HG03196 (cell line): Measurements from ENCODE around the gene LRRFIP2.
"Not testable (repeated sequence)": the region's sequence is repeated elsewhere in the genome, so short reads cannot be mapped to it uniquely, and the experiment has no call there.

Experiments
- ATAC-seq: cut with Tn5 transposase; IDR thresholded peaks from one replicate; pipeline ENCODE4 v1.9.1; 2021; ENCODE audit not compliant: unreplicated experiment

LRRFIP2 gene

GRCh38 chr3:37074178-37074577 is 100.2 kb downstream of the LRRFIP2 start:
- no peak for ATAC-seq

GRCh38 chr3:37072892-37073291 is 101.5 kb downstream of the LRRFIP2 start:
- no peak for ATAC-seq

- no peak for ATAC-seq
Measured at GRCh38 chr3:37071921-37072320, 102.5 kb downstream of the LRRFIP2 start.

GRCh38 chr3:37068031-37068430 is 106.4 kb downstream of the LRRFIP2 start:
- ATAC-seq, result no peak

- ATAC-seq, result no peak
Measured at GRCh38 chr3:37067577-37067976, 106.8 kb downstream of the LRRFIP2 start.

- ATAC-seq, result no peak
Measured at GRCh38 chr3:37064747-37065146, 109.6 kb downstream of the LRRFIP2 start.

GRCh38 chr3:37058117-37058516 is 116.3 kb downstream of the LRRFIP2 start:
- ATAC-seq, result no peak

- no peak for ATAC-seq
Measured at GRCh38 chr3:37056826-37057225, 117.6 kb downstream of the LRRFIP2 start.

- ATAC-seq, result not testable (repeated sequence)
Measured at GRCh38 chr3:37055077-37055476, 119.3 kb downstream of the LRRFIP2 start.

GRCh38 chr3:37054370-37054769 is 120.0 kb downstream of the LRRFIP2 start:
- peak; percentile 68 for ATAC-seq

GRCh38 chr3:37053753-37054152 is 120.6 kb downstream of the LRRFIP2 start:
- no peak for ATAC-seq

GRCh38 chr3:37053337-37053736 is 121.0 kb downstream of the LRRFIP2 start:
- ATAC-seq, result no peak

- no peak for ATAC-seq
Measured at GRCh38 chr3:37052860-37053259, 121.5 kb downstream of the LRRFIP2 start.

GRCh38 chr3:37050282-37050681 is 124.1 kb downstream of the LRRFIP2 start:
- no peak for ATAC-seq

- ATAC-seq, result not testable (repeated sequence)
Measured at GRCh38 chr3:37042712-37043111, 131.7 kb downstream of the LRRFIP2 start.

GRCh38 chr3:37041546-37042195 is 132.7 kb downstream of the LRRFIP2 start:
- no peak for ATAC-seq

- ATAC-seq, result no peak
Measured at GRCh38 chr3:37040231-37040630, 134.2 kb downstream of the LRRFIP2 start.

GRCh38 chr3:37039161-37039846 is 135.1 kb downstream of the LRRFIP2 start:
- no peak for ATAC-seq

- no peak for ATAC-seq
Measured at GRCh38 chr3:37037352-37037751, 137.0 kb downstream of the LRRFIP2 start.

GRCh38 chr3:37032961-37033360 is 141.4 kb downstream of the LRRFIP2 start:
- no peak for ATAC-seq

GRCh38 chr3:37031096-37031682 is 143.2 kb downstream of the LRRFIP2 start:
- no peak for ATAC-seq

- ATAC-seq, result no peak
Measured at GRCh38 chr3:37030588-37030987, 143.8 kb downstream of the LRRFIP2 start.
